Lower leg skin (tissue), 4 donors: Measurements from ENCODE around the gene EGF. TPM values are rescaled to one million over a fixed set of nuclear protein-coding genes. Genes with fewer than 3 reads are reported as not detected.

Experiments
- DNase-seq, 2 donors: peaks; one replicate each; pipeline ENCODE4 v3.0.0-alpha.2; 2019; ENCODE audit warnings: low spot score in 2 of 2
- H3K4me3 ChIP-seq: fragments of 200-600 bp; sonication (generic); 2 replicates; pipeline ENCODE4 v1.5.1; 2017; ENCODE audit warnings: mild to moderate bottlenecking, low read depth; ENCODE audit not compliant: poor library complexity, severe bottlenecking
- CTCF ChIP-seq, 3 donors: fragments of 450-650 bp; IDR thresholded peaks; one replicate each; pipeline ENCODE4 v1.5.1; 2016; ENCODE audit warnings: antibody characterized with exemption in 3 of 3, mild to moderate bottlenecking in 3 of 3, moderate library complexity in 2 of 3
- POLR2A ChIP-seq, 2 donors: fragments of 450-650 bp; IDR thresholded peaks; one replicate each; pipeline ENCODE4 v1.6.1; 2016 to 2017; ENCODE audit warnings: antibody characterized with exemption in 2 of 2, mild to moderate bottlenecking in 1 of 2, moderate library complexity in 1 of 2
- WGBS, 2 donors: methylation state at CpG; one replicate each; pipeline ENCODE4 v1.1.5; 2018; 5-methylcytosine and 5-hydroxymethylcytosine counted together
- intact Hi-C: fragments of 100-400 bp; cut with DNase I; formaldehyde crosslinking; loops from one replicate; pipeline ENCODE4 v1.15.0; 2023; ENCODE audit warnings: low total_unique reads
- total RNA-seq, 4 donors: library from RNA; depleted of rRNA; stranded (reverse); fragments of >200 nt; gene quantifications; one replicate each; pipeline ENCODE4 v1.1.0, GENCODE V29; 2016

EGF gene
- total RNA-seq, 4 donors from 2014 or later, result 1.5 to 3.9 (median 2.3) TPM

GRCh38 chr4:109952612-109953011 lies 39.9 kb downstream of the EGF start:
- DNase-seq, result no peak
- no peak overlapping the region for H3K4me3 ChIP-seq
- TF ChIP-seq POLR2A (IDR thresholded peaks at IDR 0.05), result no peak
- no peak for TF ChIP-seq CTCF (IDR thresholded peaks at IDR 0.05)
- 65% methylated on average over 1 of the region's 1 CpG for WGBS, 2 donors
- intact Hi-C loops, result no loop called here

GRCh38 chr4:109953556-109953955 lies 40.9 kb downstream of the EGF start:
- no peak for DNase-seq
- no peak overlapping the region for H3K4me3 ChIP-seq
- intact Hi-C loops, result no loop called here
- 81 to 84% methylated on average over 3 of the region's 3 CpGs for WGBS, 2 donors
- no peak for TF ChIP-seq CTCF (IDR thresholded peaks at IDR 0.05)
- TF ChIP-seq POLR2A (IDR thresholded peaks at IDR 0.05), result no peak

GRCh38 chr4:109955146-109955545 lies 42.5 kb downstream of the EGF start:
- WGBS, 2 donors, result 93 to 100% methylated on average over 1 of the region's 1 CpG
- DNase-seq, result no peak
- intact Hi-C loops, result no loop called here
- TF ChIP-seq CTCF (IDR thresholded peaks at IDR 0.05) (no peak), POLR2A (IDR thresholded peaks at IDR 0.05) (no peak)
- no peak overlapping the region for H3K4me3 ChIP-seq

- TF ChIP-seq POLR2A (IDR thresholded peaks at IDR 0.05) (no peak), CTCF (IDR thresholded peaks at IDR 0.05) (no peak)
- DNase-seq, result no peak
- intact Hi-C loops, result no loop called here
- WGBS, 2 donors, result 87 to 95% methylated on average over 2 of the region's 2 CpGs
- H3K4me3 ChIP-seq, result no peak overlapping the region
These were observed 44.5 kb downstream of the EGF start for GRCh38 chr4:109957227-109957626.

- H3K4me3 ChIP-seq, result no peak overlapping the region
- intact Hi-C loops, result no loop called here
- 88 to 89% methylated on average over 8 of the region's 8 CpGs for WGBS, 2 donors
- TF ChIP-seq CTCF (IDR thresholded peaks at IDR 0.05), result no peak
- TF ChIP-seq POLR2A (IDR thresholded peaks at IDR 0.05), result no peak
- no peak for DNase-seq
These were observed 46.5 kb downstream of the EGF start for GRCh38 chr4:109959195-109959594.

GRCh38 chr4:109962401-109962800 lies 49.7 kb downstream of the EGF start:
- no peak overlapping the region for H3K4me3 ChIP-seq
- TF ChIP-seq CTCF (IDR thresholded peaks at IDR 0.05) (no peak), POLR2A (IDR thresholded peaks at IDR 0.05) (no peak)
- no peak for DNase-seq
- intact Hi-C loops, result no loop called here
